GM19468 (cell line): ENCODE data around the gene CACHD1.
"Not testable (repeated sequence)": the region's sequence is repeated elsewhere in the genome, so short reads cannot be mapped to it uniquely, and the experiment has no call there.

Source experiments
- ATAC-seq: cut with Tn5 transposase; IDR thresholded peaks from one replicate; pipeline ENCODE4 v1.9.1; 2021; ENCODE audit warnings: mild to moderate bottlenecking, moderate library complexity, moderate number of reproducible peaks; ENCODE audit not compliant: unreplicated experiment; ENCODE audit errors: extremely low read depth

CACHD1 gene

DNA sequence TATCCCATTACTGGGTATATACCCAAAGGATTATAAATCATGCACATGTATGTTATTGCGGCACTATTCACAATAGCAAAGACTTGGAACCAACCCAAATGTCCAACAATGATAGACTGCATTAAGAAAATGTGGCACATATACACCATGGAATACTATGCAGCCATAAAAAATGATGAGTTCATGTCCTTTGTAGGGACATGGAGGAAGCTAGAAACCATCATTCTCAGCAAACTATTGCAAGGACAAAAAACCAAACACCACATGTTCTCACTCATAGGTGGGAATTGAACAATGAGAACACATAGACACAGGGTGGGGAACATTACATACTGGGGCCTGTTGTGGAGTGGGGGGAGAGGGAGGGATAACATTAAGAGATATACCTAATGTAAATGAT is 270.8 kb downstream of the CACHD1 start:
- not testable (repeated sequence) for ATAC-seq
